Tibial nerve (tissue), 3 donors: ENCODE data around the gene DOCK9.

Source experiments
- POLR2A ChIP-seq, 2 donors: fragments of 450-650 bp; IDR thresholded peaks; one replicate each; pipeline ENCODE4 v1.6.1; 2017; ENCODE audit warnings: antibody characterized with exemption in 2 of 2, mild to moderate bottlenecking in 2 of 2, moderate library complexity in 2 of 2
- TF ChIP-seq, protein P1 (sequence below), 5 experiments: fragments of 200-600 bp in 3 of 5; fragments of 450-650 bp in 2 of 5; sonication (generic) in 3 of 5; IDR thresholded peaks; one replicate each; pipeline ENCODE4 v1.5.1; 2016 to 2019; ENCODE audit warnings: antibody characterized with exemption in 5 of 5, mild to moderate bottlenecking in 3 of 5, moderate library complexity in 2 of 5

DNA sequence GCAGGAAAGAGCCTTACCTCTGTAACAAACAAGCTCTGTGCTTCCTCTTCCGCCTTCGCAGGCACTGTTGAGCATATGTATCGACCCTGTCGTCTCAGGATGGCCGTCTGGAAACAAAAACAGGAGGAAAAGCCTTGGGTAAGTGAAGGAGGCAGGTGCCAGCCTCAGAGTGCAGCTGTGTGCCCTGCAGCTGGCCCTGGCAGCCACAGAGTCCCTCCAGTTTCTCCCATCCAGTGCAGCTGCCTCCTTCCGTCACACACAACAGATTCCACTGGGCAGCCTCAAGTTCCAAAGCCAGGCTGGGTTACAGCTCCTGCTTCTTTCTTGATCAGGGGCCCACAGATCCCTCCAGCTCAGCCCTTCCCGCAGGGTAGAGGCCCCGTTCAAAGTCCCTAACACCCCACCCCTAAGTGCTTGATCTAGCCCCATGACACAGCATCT lies 47.7 kb downstream of the DOCK9 start:
- TF ChIP-seq, protein P1, sequence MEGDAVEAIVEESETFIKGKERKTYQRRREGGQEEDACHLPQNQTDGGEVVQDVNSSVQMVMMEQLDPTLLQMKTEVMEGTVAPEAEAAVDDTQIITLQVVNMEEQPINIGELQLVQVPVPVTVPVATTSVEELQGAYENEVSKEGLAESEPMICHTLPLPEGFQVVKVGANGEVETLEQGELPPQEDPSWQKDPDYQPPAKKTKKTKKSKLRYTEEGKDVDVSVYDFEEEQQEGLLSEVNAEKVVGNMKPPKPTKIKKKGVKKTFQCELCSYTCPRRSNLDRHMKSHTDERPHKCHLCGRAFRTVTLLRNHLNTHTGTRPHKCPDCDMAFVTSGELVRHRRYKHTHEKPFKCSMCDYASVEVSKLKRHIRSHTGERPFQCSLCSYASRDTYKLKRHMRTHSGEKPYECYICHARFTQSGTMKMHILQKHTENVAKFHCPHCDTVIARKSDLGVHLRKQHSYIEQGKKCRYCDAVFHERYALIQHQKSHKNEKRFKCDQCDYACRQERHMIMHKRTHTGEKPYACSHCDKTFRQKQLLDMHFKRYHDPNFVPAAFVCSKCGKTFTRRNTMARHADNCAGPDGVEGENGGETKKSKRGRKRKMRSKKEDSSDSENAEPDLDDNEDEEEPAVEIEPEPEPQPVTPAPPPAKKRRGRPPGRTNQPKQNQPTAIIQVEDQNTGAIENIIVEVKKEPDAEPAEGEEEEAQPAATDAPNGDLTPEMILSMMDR (IDR thresholded peaks at IDR 0.05), result no peak
- no peak for TF ChIP-seq POLR2A (IDR thresholded peaks at IDR 0.05)
